A673 (cell line): ENCODE data around the gene WDR46. TPM values are rescaled to one million over a fixed set of nuclear protein-coding genes. Genes with fewer than 3 reads are reported as not detected.

ENCODE experiments used
- BruUV-seq: library from RNA; stranded (reverse); fragments of 400-500 nt; replicated peaks from 2 replicates; lab custom pipeline; 2021; lab: Mats Ljungman, UMichigan
- CTCF ChIA-PET: fragments of 300-600 bp; sonication (Branson Sonifier 250); formaldehyde crosslinking; loops from one replicate; lab custom pipeline; 2022; ENCODE audit warnings: antibody characterized with exemption; lab: Charles Lee
- POLR2A ChIA-PET: fragments of 300-600 bp; sonication (Branson Sonifier 250); formaldehyde crosslinking; loops from one replicate; lab custom pipeline; 2022; ENCODE audit warnings: antibody characterized with exemption; ENCODE audit not compliant: low non-redundant PET; lab: Charles Lee
- DNase-seq: peaks from one replicate; pipeline ENCODE4 v3.0.0-alpha.2; 2015; ENCODE audit warnings: low spot score
- H3K27ac ChIP-seq: fragments of 200-600 bp; sonication (generic); 2 replicates; pipeline ENCODE4 v1.5.1; 2016; ENCODE audit warnings: mixed run types, low read depth, mild to moderate bottlenecking, mixed read lengths, antibody characterized with exemption, low read length; ENCODE audit not compliant: poor library complexity, severe bottlenecking
- H3K27me3 ChIP-seq: fragments of 200-600 bp; sonication (generic); replicated peaks from 2 replicates; pipeline ENCODE4 v1.6.1; 2017; ENCODE audit warnings: mixed run types, low read depth, mild to moderate bottlenecking, mixed read lengths, antibody characterized with exemption, low read length; ENCODE audit not compliant: insufficient read depth, poor library complexity
- H3K36me3 ChIP-seq: fragments of 200-600 bp; sonication (generic); 2 replicates; pipeline ENCODE4 v1.6.1; 2016; ENCODE audit warnings: mixed run types, mild to moderate bottlenecking, mixed read lengths, antibody characterized with exemption, low read length; ENCODE audit not compliant: insufficient read depth, poor library complexity, severe bottlenecking
- H3K4me1 ChIP-seq: fragments of 200-600 bp; sonication (generic); 2 replicates; pipeline ENCODE4 v1.6.1; 2017; ENCODE audit warnings: mixed run types, mild to moderate bottlenecking, mixed read lengths, antibody characterized with exemption, low read length; ENCODE audit not compliant: insufficient read depth, poor library complexity, severe bottlenecking
- H3K4me3 ChIP-seq: fragments of 200-600 bp; sonication (generic); 2 replicates; pipeline ENCODE4 v1.5.1; 2016; ENCODE audit warnings: low read depth, mixed run types, mild to moderate bottlenecking, mixed read lengths, low read length; ENCODE audit not compliant: poor library complexity, severe bottlenecking
- H3K9me3 ChIP-seq: fragments of 200-600 bp; sonication (generic); 2 replicates; pipeline ENCODE4 v1.6.1; 2016; ENCODE audit warnings: mixed run types, low read depth, mild to moderate bottlenecking, mixed read lengths, antibody characterized with exemption, low read length; ENCODE audit not compliant: poor library complexity, severe bottlenecking
- CTCF ChIP-seq: fragments of 300-800, 200-600 bp; sonication (generic); conservative IDR thresholded peaks from 2 replicates; pipeline ENCODE4 v1.5.1; 2017; ENCODE audit warnings: low read depth, mild to moderate bottlenecking, antibody characterized with exemption, low read length, moderate library complexity, mixed read lengths
- EZH2 ChIP-seq: fragments of 200-600 bp; sonication (generic); IDR thresholded peaks from 2 replicates; pipeline ENCODE4 v1.6.1; 2017; ENCODE audit warnings: borderline replicate concordance, low read depth, mild to moderate bottlenecking, mixed read lengths, antibody characterized with exemption, low read length; ENCODE audit not compliant: poor library complexity, severe bottlenecking
- intact Hi-C: fragments of 100-400 bp; cut with micrococcal nuclease; formaldehyde crosslinking; loops from one replicate; pipeline ENCODE4 v1.10.0; 2022; ENCODE audit not compliant: unreplicated experiment
- total RNA-seq: library from RNA; stranded (reverse); gene quantifications from 2 replicates; pipeline ENCODE4 v1.2.3, GENCODE V29; 2021

The WDR46 gene
- total RNA-seq, 1 experiment from 2014 or later, result 97.9 TPM

- Histone ChIP-seq H3K4me3 (no peak overlapping the region), H3K27me3 (no peaks in the 10 kb centered on the region), H3K27ac (no peak overlapping the region), H3K9me3 (no peaks in the 10 kb centered on the region), H3K36me3 (no peaks in the 10 kb centered on the region), H3K4me1 (no peaks in the 10 kb centered on the region)
- intact Hi-C loops, result no loop called here
- TF ChIP-seq EZH2 (no peak), CTCF (no peak)
- ChIA-PET CTCF (interaction anchor here (0.6 kb wide), 1 partner anchor 77 kb away, joined by 10 read pairs; no protein-coding TSS in a partner anchor), POLR2A (no interaction called here)
- BruUV-seq, result no TSS peak
- no peak for DNase-seq
These were observed 44.6 kb upstream of the WDR46 start for GRCh38 chr6:33333666-33334065.

- Histone ChIP-seq H3K36me3 (no peaks in the 10 kb centered on the region), H3K4me3 (no peak overlapping the region), H3K27ac (no peak overlapping the region), H3K4me1 (no peaks in the 10 kb centered on the region), H3K27me3 (no peaks in the 10 kb centered on the region), H3K9me3 (no peaks in the 10 kb centered on the region)
- no peak for DNase-seq
- TF ChIP-seq CTCF (no peak), EZH2 (no peak)
- ChIA-PET POLR2A (no interaction called here), CTCF (no interaction called here)
- intact Hi-C loops, result no loop called here
- no TSS peak for BruUV-seq
These were observed 41.7 kb upstream of the WDR46 start for GRCh38 chr6:33330736-33331135.

DNA sequence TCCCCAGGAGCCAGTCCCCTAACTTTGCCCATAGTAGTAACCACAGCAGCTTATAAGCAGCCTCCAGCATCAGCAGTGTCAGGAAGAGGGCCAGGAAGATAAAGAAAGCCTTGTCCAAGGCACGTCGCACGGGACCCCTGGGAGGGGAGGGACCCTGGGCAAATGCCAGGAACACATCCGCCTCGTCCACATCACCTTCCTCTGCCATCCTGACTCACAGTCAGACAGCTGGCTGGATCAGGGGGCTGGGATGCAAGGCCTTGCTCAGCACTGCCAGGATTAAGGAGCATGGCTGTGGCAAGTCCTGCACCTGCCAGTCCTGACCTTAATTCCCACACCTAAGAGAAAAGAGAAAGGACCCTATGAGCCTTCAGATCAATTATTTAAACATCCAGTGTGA is 40.0 kb upstream of the WDR46 start:
- POLR2A ChIA-PET, result no interaction called here
- peaks cover 4% of the 10 kb centered on the region for H3K4me1 ChIP-seq
- H3K9me3 ChIP-seq, result no peaks in the 10 kb centered on the region
- DNase-seq, result no peak
- intact Hi-C loops, result no loop called here
- no peaks in the 10 kb centered on the region for H3K36me3 ChIP-seq
- H3K4me3 ChIP-seq, result no peak overlapping the region
- BruUV-seq, result no TSS peak
- TF ChIP-seq CTCF (no peak), EZH2 (no peak)
- H3K27ac ChIP-seq, result no peak overlapping the region
- CTCF ChIA-PET, result no interaction called here
- H3K27me3 ChIP-seq, result no peaks in the 10 kb centered on the region
